DOHH2 (cell line): ENCODE data around the gene TNS1.

Experiments used
- H3F3A ChIP-seq: fragments of 200-600 bp; sonication (generic), shearing (Covaris generic); 2 replicates; pipeline ENCODE4 v1.6.0; 2016; ENCODE audit warnings: antibody characterized with exemption, mild to moderate bottlenecking; ENCODE audit not compliant: control insufficient read depth, insufficient read depth
- H3K27ac ChIP-seq: fragments of 200-600 bp; sonication (generic); 2 replicates; pipeline ENCODE4 v1.5.1; 2014; ENCODE audit warnings: low read depth, mild to moderate bottlenecking, low read length, moderate library complexity
- H3K27me3 ChIP-seq: fragments of 200-600 bp; sonication (generic); 2 replicates; pipeline ENCODE4 v1.6.1; 2014; ENCODE audit warnings: mild to moderate bottlenecking, low read length, mixed read lengths; ENCODE audit not compliant: control insufficient read depth
- H3K36me3 ChIP-seq: fragments of 200-600 bp; sonication (generic); 2 replicates; pipeline ENCODE4 v1.6.1; 2014; ENCODE audit warnings: mild to moderate bottlenecking, low read length, moderate library complexity, mixed read lengths; ENCODE audit not compliant: control insufficient read depth
- H3K4me1 ChIP-seq: fragments of 200-600 bp; sonication (generic); 2 replicates; pipeline ENCODE4 v1.6.1; 2014; ENCODE audit warnings: mild to moderate bottlenecking, low read length, mixed read lengths; ENCODE audit not compliant: control insufficient read depth
- H3K4me2 ChIP-seq: fragments of 200-600 bp; sonication (generic); 2 replicates; pipeline ENCODE4 v1.6.0; 2014; ENCODE audit warnings: mild to moderate bottlenecking, low read length, moderate library complexity
- H3K4me3 ChIP-seq: fragments of 200-600 bp; sonication (generic); 2 replicates; pipeline ENCODE4 v1.5.1; 2014; ENCODE audit warnings: mild to moderate bottlenecking, low read length, mixed read lengths
- H3K79me2 ChIP-seq: fragments of 200-600 bp; sonication (generic); 2 replicates; pipeline ENCODE4 v1.6.1; 2014; ENCODE audit warnings: mild to moderate bottlenecking, low read length, mixed read lengths; ENCODE audit not compliant: control insufficient read depth
- H3K9me2 ChIP-seq: fragments of 200-600 bp; sonication (generic); replicated peaks from 2 replicates; pipeline ENCODE4 v1.6.1; 2014; ENCODE audit warnings: mild to moderate bottlenecking, low read length, mixed read lengths; ENCODE audit not compliant: control insufficient read depth
- H3K9me3 ChIP-seq: fragments of 200-600 bp; sonication (generic); 2 replicates; pipeline ENCODE4 v1.6.1; 2014; ENCODE audit warnings: antibody characterized with exemption, low read length, mixed read lengths; ENCODE audit not compliant: control insufficient read depth, insufficient read depth
- H4K20me1 ChIP-seq: fragments of 200-600 bp; sonication (generic); 2 replicates; pipeline ENCODE4 v1.6.0; 2014; ENCODE audit warnings: low read depth, mild to moderate bottlenecking, antibody characterized with exemption, low read length, moderate library complexity; ENCODE audit not compliant: control insufficient read depth, insufficient read depth
- EZH2phosphoT487 ChIP-seq: fragments of 200-600 bp; sonication (generic); IDR thresholded peaks from 2 replicates; pipeline ENCODE4 v1.6.1; 2017; ENCODE audit warnings: borderline replicate concordance, mild to moderate bottlenecking, antibody characterized with exemption, low read length, moderate library complexity, mixed read lengths
- TF ChIP-seq, protein P1 (sequence below): fragments of 200-600 bp; sonication (generic); IDR thresholded peaks from one replicate; pipeline ENCODE4 v1.5.1; 2014; ENCODE audit warnings: antibody characterized with exemption, mild to moderate bottlenecking, low read depth, low read length; ENCODE audit not compliant: poor library complexity, severe bottlenecking

TNS1 gene

DNA sequence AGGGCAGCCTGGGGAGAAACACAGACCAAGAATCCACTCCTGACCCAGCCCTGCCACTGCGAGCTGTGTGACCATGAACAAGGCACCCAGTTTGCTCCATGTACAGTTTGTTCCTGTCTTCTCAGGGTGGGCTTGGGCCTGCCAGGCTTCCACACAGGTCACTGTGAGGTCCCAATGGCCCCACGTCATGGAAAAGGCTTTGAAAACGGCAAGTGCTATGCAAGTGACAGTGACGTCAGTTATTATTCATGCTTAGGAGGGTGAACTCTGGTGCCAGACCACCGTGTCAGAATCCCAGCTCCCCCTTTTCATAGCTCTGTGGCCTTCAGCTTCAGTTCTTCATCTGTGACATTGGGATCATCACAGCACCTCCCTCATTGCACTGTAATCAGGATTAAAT, 87.1 kb downstream of the TNS1 start:
- Histone ChIP-seq H3K27me3 (no peaks in the 10 kb centered on the region), H3K4me1 (no peaks in the 10 kb centered on the region), H3K36me3 (no peaks in the 10 kb centered on the region), H4K20me1 (no peaks in the 10 kb centered on the region), H3K9me3 (no peaks in the 10 kb centered on the region), H3K9me2 (no peaks in the 10 kb centered on the region), H3K4me2 (no peak overlapping the region), H3K4me3 (no peak overlapping the region), H3K79me2 (no peaks in the 10 kb centered on the region), H3K27ac (no peak overlapping the region), H3F3A (no peaks in the 10 kb centered on the region)
- TF ChIP-seq, protein P1, sequence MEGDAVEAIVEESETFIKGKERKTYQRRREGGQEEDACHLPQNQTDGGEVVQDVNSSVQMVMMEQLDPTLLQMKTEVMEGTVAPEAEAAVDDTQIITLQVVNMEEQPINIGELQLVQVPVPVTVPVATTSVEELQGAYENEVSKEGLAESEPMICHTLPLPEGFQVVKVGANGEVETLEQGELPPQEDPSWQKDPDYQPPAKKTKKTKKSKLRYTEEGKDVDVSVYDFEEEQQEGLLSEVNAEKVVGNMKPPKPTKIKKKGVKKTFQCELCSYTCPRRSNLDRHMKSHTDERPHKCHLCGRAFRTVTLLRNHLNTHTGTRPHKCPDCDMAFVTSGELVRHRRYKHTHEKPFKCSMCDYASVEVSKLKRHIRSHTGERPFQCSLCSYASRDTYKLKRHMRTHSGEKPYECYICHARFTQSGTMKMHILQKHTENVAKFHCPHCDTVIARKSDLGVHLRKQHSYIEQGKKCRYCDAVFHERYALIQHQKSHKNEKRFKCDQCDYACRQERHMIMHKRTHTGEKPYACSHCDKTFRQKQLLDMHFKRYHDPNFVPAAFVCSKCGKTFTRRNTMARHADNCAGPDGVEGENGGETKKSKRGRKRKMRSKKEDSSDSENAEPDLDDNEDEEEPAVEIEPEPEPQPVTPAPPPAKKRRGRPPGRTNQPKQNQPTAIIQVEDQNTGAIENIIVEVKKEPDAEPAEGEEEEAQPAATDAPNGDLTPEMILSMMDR: no peak
- TF ChIP-seq EZH2phosphoT487: no peak

- Histone ChIP-seq H3K9me2 (no peaks in the 10 kb centered on the region), H3K79me2 (no peaks in the 10 kb centered on the region), H3K9me3 (no peaks in the 10 kb centered on the region), H3F3A (no peaks in the 10 kb centered on the region), H4K20me1 (no peaks in the 10 kb centered on the region), H3K4me3 (no peak overlapping the region), H3K4me2 (no peak overlapping the region), H3K27me3 (no peaks in the 10 kb centered on the region), H3K27ac (no peak overlapping the region), H3K4me1 (no peaks in the 10 kb centered on the region), H3K36me3 (no peaks in the 10 kb centered on the region)
- TF ChIP-seq, protein P1: no peak
- no peak for TF ChIP-seq EZH2phosphoT487
Observed at GRCh38 chr2:217914878-217915277, 87.9 kb downstream of the TNS1 start.

- H3K79me2 ChIP-seq: no peaks in the 10 kb centered on the region
- H3F3A ChIP-seq: no peaks in the 10 kb centered on the region
- H3K36me3 ChIP-seq: no peaks in the 10 kb centered on the region
- H3K27me3 ChIP-seq: no peaks in the 10 kb centered on the region
- TF ChIP-seq, protein P1: no peak
- TF ChIP-seq EZH2phosphoT487: no peak
- no peaks in the 10 kb centered on the region for H3K9me3 ChIP-seq
- no peaks in the 10 kb centered on the region for H4K20me1 ChIP-seq
- H3K4me3 ChIP-seq: no peak overlapping the region
- no peak overlapping the region for H3K4me2 ChIP-seq
- no peaks in the 10 kb centered on the region for H3K4me1 ChIP-seq
- H3K9me2 ChIP-seq: no peaks in the 10 kb centered on the region
- H3K27ac ChIP-seq: no peak overlapping the region
Observed at GRCh38 chr2:217914078-217914477, 88.7 kb downstream of the TNS1 start.

DNA sequence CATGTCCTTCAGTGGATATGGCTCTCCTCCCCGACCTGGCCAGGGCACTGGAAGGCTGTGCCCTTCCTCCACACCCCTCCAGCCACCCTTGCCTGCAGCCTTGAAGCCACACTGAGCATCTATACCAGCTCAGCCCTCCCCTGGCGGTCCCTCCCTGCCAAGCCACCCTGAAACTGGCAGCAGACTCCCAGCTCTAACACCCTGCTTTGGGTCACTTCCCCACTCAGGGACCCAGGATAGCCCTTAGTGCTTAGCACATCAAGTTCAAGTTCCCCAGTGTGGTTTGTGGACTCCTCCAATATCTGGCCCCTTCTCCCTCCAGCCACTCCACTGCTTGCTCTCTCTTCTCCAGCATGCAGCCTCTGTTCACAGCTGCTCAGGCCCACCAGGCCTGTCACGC, 89.4 kb downstream of the TNS1 start:
- Histone ChIP-seq H3K79me2 (no peaks in the 10 kb centered on the region), H3K27me3 (no peaks in the 10 kb centered on the region), H3K4me1 (no peaks in the 10 kb centered on the region)

More for the DNA sequence above, 89.4 kb downstream of the TNS1 start:
- no peaks in the 10 kb centered on the region for H3K9me3 ChIP-seq
- no peak for TF ChIP-seq EZH2phosphoT487
- TF ChIP-seq, protein P1: no peak
- H4K20me1 ChIP-seq: no peaks in the 10 kb centered on the region
- no peak overlapping the region for H3K4me2 ChIP-seq
- H3K4me3 ChIP-seq: no peak overlapping the region
- no peaks in the 10 kb centered on the region for H3K9me2 ChIP-seq
- no peaks in the 10 kb centered on the region for H3F3A ChIP-seq
- H3K36me3 ChIP-seq: no peaks in the 10 kb centered on the region
- H3K27ac ChIP-seq: no peak overlapping the region
